Testis (tissue), 3 donors: Measurements from ENCODE around the gene IPO11. TPM values are rescaled to one million over a fixed set of nuclear protein-coding genes. Genes with fewer than 3 reads are reported as not detected.

ENCODE experiments used
- DNase-seq: peaks from one replicate; pipeline ENCODE4 v3.0.0-alpha.2; 2019
- H3K27ac ChIP-seq, 2 donors: fragments of 200-600 bp; sonication (generic); one replicate each; pipeline ENCODE4 v1.5.1; 2019
- H3K27me3 ChIP-seq: fragments of 200-600 bp; sonication (generic); one replicate; pipeline ENCODE4 v1.5.1; 2019
- H3K36me3 ChIP-seq: fragments of 200-600 bp; sonication (generic); one replicate; pipeline ENCODE4 v1.5.1; 2017; ENCODE audit warnings: low read depth; ENCODE audit errors: missing control alignments
- H3K4me1 ChIP-seq: fragments of 200-600 bp; sonication (generic); one replicate; pipeline ENCODE4 v1.5.1; 2019
- H3K4me3 ChIP-seq, 2 donors: fragments of 200-600 bp; sonication (generic); one replicate each; pipeline ENCODE4 v1.5.1; 2017 to 2019
- H3K9me3 ChIP-seq: fragments of 200-600 bp; sonication (generic); one replicate; pipeline ENCODE4 v1.5.1; 2017
- CTCF ChIP-seq, 3 experiments: fragments of 450-650 bp in 2 of 3; fragments of 200-600 bp in 1 of 3; sonication (generic) in 1 of 3; IDR thresholded peaks; one replicate each; pipeline ENCODE4 v1.5.1; 2016 to 2019; ENCODE audit warnings: antibody characterized with exemption in 3 of 3, mild to moderate bottlenecking in 2 of 3, moderate library complexity in 1 of 3
- POLR2A ChIP-seq: fragments of 450-650 bp; IDR thresholded peaks from one replicate; pipeline ENCODE4 v1.6.1; 2017; ENCODE audit warnings: antibody characterized with exemption, mild to moderate bottlenecking, moderate library complexity
- WGBS, 2 donors: methylation state at CpG; one replicate each; pipeline ENCODE4 v1.1.5; 2018; 5-methylcytosine and 5-hydroxymethylcytosine counted together
- intact Hi-C: fragments of 100-400 bp; cut with DNase I; formaldehyde crosslinking; loops from one replicate; pipeline ENCODE4 v1.15.1; 2023; ENCODE audit warnings: low total_unique reads
- polyA plus RNA-seq: library from polyadenylated mRNA; stranded (reverse); fragments of 350-450 nt; fragmentation: Illumina TruSeq; extraction: RNeasy Lipid Tissue Mini Kit (QIAGEN cat#74804); gene quantifications from one replicate; pipeline ENCODE4 v1.2.3, GENCODE V29; 2014; ENCODE audit warnings: low read depth, low replicate concordance; ENCODE audit not compliant: insufficient read depth
- total RNA-seq, 2 donors: library from RNA; depleted of rRNA; stranded (reverse); fragments of >200 nt; gene quantifications; one replicate each; pipeline ENCODE4 v1.2.3, GENCODE V29; 2016

Gene IPO11
- total and polyA plus RNA-seq, 3 donors from 2014 or later: 50.3 to 74.5 (median 67.3) TPM

- Histone ChIP-seq H3K4me1 (no peaks in the 10 kb centered on the region), H3K4me3 (no peak overlapping the region), H3K9me3 (no peaks in the 10 kb centered on the region), H3K27me3 (no peaks in the 10 kb centered on the region), H3K36me3 (no peaks in the 10 kb centered on the region), H3K27ac (no peak overlapping the region)
- 53 to 56% methylated on average over 2 of the region's 2 CpGs for WGBS, 2 donors
- no peak for DNase-seq
- intact Hi-C loops: no loop called here
- TF ChIP-seq POLR2A (no peak), CTCF (IDR thresholded peaks at IDR 0.05) (no peak)
Measured at GRCh38 chr5:62521319-62521718, 108.8 kb downstream of the IPO11 start.

GRCh38 chr5:62522811-62523210 is 110.2 kb downstream of the IPO11 start:
- Histone ChIP-seq H3K36me3 (no peaks in the 10 kb centered on the region), H3K9me3 (no peaks in the 10 kb centered on the region), H3K4me1 (no peaks in the 10 kb centered on the region), H3K27ac (no peak overlapping the region), H3K27me3 (no peaks in the 10 kb centered on the region), H3K4me3 (no peak overlapping the region)
- WGBS, 2 donors: 94 to 100% methylated on average over 1 of the region's 1 CpG
- TF ChIP-seq CTCF (IDR thresholded peaks at IDR 0.05): no peak
- TF ChIP-seq POLR2A: no peak
- DNase-seq: no peak
- intact Hi-C loops: no loop called here

- WGBS, 2 donors: 74 to 75% methylated on average over 2 of the region's 2 CpGs
- no peaks in the 10 kb centered on the region for H3K36me3 ChIP-seq
- H3K9me3 ChIP-seq: no peaks in the 10 kb centered on the region
- intact Hi-C loops: no loop called here
- no peak for TF ChIP-seq CTCF (IDR thresholded peaks at IDR 0.05)
- TF ChIP-seq POLR2A: no peak
- no peak overlapping the region for H3K4me3 ChIP-seq
- H3K27ac ChIP-seq: no peak overlapping the region
- H3K27me3 ChIP-seq: no peaks in the 10 kb centered on the region
- no peak for DNase-seq
- no peaks in the 10 kb centered on the region for H3K4me1 ChIP-seq
Measured at GRCh38 chr5:62533597-62533996, 121.0 kb downstream of the IPO11 start.

- Histone ChIP-seq H3K36me3 (no peaks in the 10 kb centered on the region), H3K4me3 (no peak overlapping the region), H3K27me3 (no peaks in the 10 kb centered on the region), H3K27ac (no peak overlapping the region), H3K9me3 (no peaks in the 10 kb centered on the region), H3K4me1 (no peaks in the 10 kb centered on the region)
- 48 to 49% methylated on average over 4 of the region's 4 CpGs for WGBS, 2 donors
- DNase-seq: no peak
- intact Hi-C loops: no loop called here
- no peak for TF ChIP-seq CTCF (IDR thresholded peaks at IDR 0.05)
- TF ChIP-seq POLR2A: no peak
Measured at GRCh38 chr5:62534461-62535236, 122.1 kb downstream of the IPO11 start.

GRCh38 chr5:62536232-62536631 is 123.7 kb downstream of the IPO11 start:
- Histone ChIP-seq H3K27me3 (no peaks in the 10 kb centered on the region), H3K4me3 (no peak overlapping the region), H3K4me1 (no peaks in the 10 kb centered on the region), H3K9me3 (no peaks in the 10 kb centered on the region), H3K27ac (no peak overlapping the region), H3K36me3 (no peaks in the 10 kb centered on the region)
- DNase-seq: no peak
- 89 to 95% methylated on average over 2 of the region's 2 CpGs for WGBS, 2 donors
- intact Hi-C loops: no loop called here
- TF ChIP-seq CTCF (IDR thresholded peaks at IDR 0.05) (no peak), POLR2A (no peak)
